GM10266 (cell line): ENCODE measurements around the gene ARMCX2.

Source experiments
- DNase-seq: peaks from one replicate; pipeline ENCODE4 v3.0.0; 2012; ENCODE audit errors: extremely low spot score
- CTCF ChIP-seq: IDR thresholded peaks from 2 replicates; pipeline ENCODE4 v1.5.1; 2012; ENCODE audit warnings: mild to moderate bottlenecking, low read depth; ENCODE audit not compliant: control insufficient read depth, insufficient read depth; ENCODE audit errors: missing control alignments

The ARMCX2 gene

GRCh38 chrX:101682723-101683122 lies 23.1 kb upstream of the ARMCX2 start:
- no peak for TF ChIP-seq CTCF
- no peak for DNase-seq

GRCh38 chrX:101677028-101677427 lies 17.4 kb upstream of the ARMCX2 start:
- TF ChIP-seq CTCF = no peak
- DNase-seq = no peak

- no peak for TF ChIP-seq CTCF
- DNase-seq = no peak
Measured at GRCh38 chrX:101676571-101676970, 16.9 kb upstream of the ARMCX2 start.

- TF ChIP-seq CTCF = no peak
- no peak for DNase-seq
Measured at GRCh38 chrX:101668143-101668542, 8.5 kb upstream of the ARMCX2 start.

- no peak for TF ChIP-seq CTCF
- DNase-seq = peak; percentile 53
Measured at GRCh38 chrX:101658661-101659491, 774 bp downstream of the ARMCX2 start.

- TF ChIP-seq CTCF = no peak
- no peak for DNase-seq
Measured at GRCh38 chrX:101657495-101657894, 2.2 kb downstream of the ARMCX2 start.

- no peak for DNase-seq
- no peak for TF ChIP-seq CTCF
Measured at GRCh38 chrX:101656817-101657216, 2.8 kb downstream of the ARMCX2 start.
